HepG2 (cell line): ENCODE measurements around the gene ENTPD2. TPM values are rescaled to one million over a fixed set of nuclear protein-coding genes. Genes with fewer than 3 reads are reported as not detected.

ENCODE experiments used
- AKAP8 ChIP-seq: sonication (generic); formaldehyde crosslinking; IDR thresholded peaks from 2 replicates; pipeline ENCODE4 v1.5.1; 2020; ENCODE audit warnings: mild to moderate bottlenecking, missing genetic modification reagents
- CBX5 ChIP-seq: sonication (generic); formaldehyde crosslinking; IDR thresholded peaks from 2 replicates; pipeline ENCODE4 v1.4.0; 2020; ENCODE audit warnings: missing genetic modification reagents, borderline replicate concordance
- KDM5B ChIP-seq: sonication (generic); formaldehyde crosslinking; IDR thresholded peaks from 2 replicates; pipeline ENCODE4 v1.4.0; 2020; ENCODE audit warnings: missing genetic modification reagents, mild to moderate bottlenecking, borderline replicate concordance
- NFATC3 ChIP-seq: sonication (generic); formaldehyde crosslinking; IDR thresholded peaks from 2 replicates; pipeline ENCODE4 v1.5.1; 2020; ENCODE audit warnings: mild to moderate bottlenecking, missing genetic modification reagents
- SOX6 ChIP-seq, 2 experiments: fragments of 450-650 bp in 1 of 2; sonication (generic) in 1 of 2; formaldehyde crosslinking in 1 of 2; IDR thresholded peaks; 2 replicates each; pipeline versions ENCODE4 v1.4.0 to v1.6.1; 2017 to 2020; ENCODE audit warnings: antibody characterized with exemption in 1 of 2, mild to moderate bottlenecking in 1 of 2, missing genetic modification reagents in 1 of 2
- THAP7 ChIP-seq: sonication (generic); formaldehyde crosslinking; IDR thresholded peaks from 2 replicates; pipeline ENCODE4 v1.8.1; 2023; ENCODE audit warnings: mild to moderate bottlenecking, missing genetic modification reagents
- TRIM22 ChIP-seq: fragments of 450-650 bp; IDR thresholded peaks from 2 replicates; pipeline ENCODE4 v1.6.1; 2017
- ZBTB26 ChIP-seq: IDR thresholded peaks from 2 replicates; pipeline ENCODE4 v1.6.1; 2016; ENCODE audit warnings: missing compliant biosample characterization, missing genetic modification reagents, borderline replicate concordance
- ZNF10 ChIP-seq: sonication (generic); formaldehyde crosslinking; IDR thresholded peaks from 2 replicates; pipeline ENCODE4 v1.4.0; 2020; ENCODE audit warnings: mild to moderate bottlenecking, low read depth, missing genetic modification reagents, borderline replicate concordance
- ZNF451 ChIP-seq: sonication (generic); formaldehyde crosslinking; IDR thresholded peaks from 2 replicates; pipeline ENCODE4 v1.5.0; 2020; ENCODE audit warnings: mild to moderate bottlenecking, missing genetic modification reagents
- ZNF746 ChIP-seq: sonication (generic); formaldehyde crosslinking; IDR thresholded peaks from 2 replicates; pipeline ENCODE4 v1.8.0; 2022; ENCODE audit warnings: mild to moderate bottlenecking, missing genetic modification reagents
- polyA plus RNA-seq, 8 experiments: library from polyadenylated mRNA; depleted of rRNA in 3 of 8; stranded (reverse) in 7 of 8; unstranded in 1 of 8; fragments of >200 nt; fragmentation: Illumina TruSeq in 4 of 8; extraction: Trizol in 4 of 8; gene quantifications; 2 replicates each; pipeline versions ENCODE4 v1.2.1 to v1.2.3, GENCODE V29; 2011 to 2016; ENCODE audit warnings: low read depth in 4 of 8, missing spikeins in 1 of 8, mixed read lengths in 1 of 8; ENCODE audit not compliant: insufficient read depth in 1 of 8
- total RNA-seq, 5 experiments: library from RNA; depleted of rRNA; stranded (reverse); fragments of >200 nt; fragmentation: Illumina TruSeq; extraction: Trizol; gene quantifications; 2 replicates each; pipeline ENCODE4 v1.2.3, GENCODE V29; 2016; ENCODE audit warnings: low read depth in 1 of 5
- TF ChIP-seq, protein P1 (sequence below): IDR thresholded peaks from 2 replicates; pipeline ENCODE4 v1.6.1; 2016; ENCODE audit warnings: low read depth, control low read depth
- TF ChIP-seq, protein P2 (sequence below): sonication (generic); formaldehyde crosslinking; conservative IDR thresholded peaks from 2 replicates; pipeline ENCODE4 v1.4.0; 2020; ENCODE audit warnings: mild to moderate bottlenecking, missing genetic modification reagents, moderate library complexity
- TF ChIP-seq, protein P3 (sequence below): sonication (generic); formaldehyde crosslinking; IDR thresholded peaks from 2 replicates; pipeline ENCODE4 v1.4.0; 2020; ENCODE audit warnings: missing genetic modification reagents

The ENTPD2 gene
- total and polyA plus RNA-seq, 2 of the 13 experiments (the other 11 are each of a cell fraction or from before 2014, with no cell fraction given): 0.95 to 3.2 TPM

DNA sequence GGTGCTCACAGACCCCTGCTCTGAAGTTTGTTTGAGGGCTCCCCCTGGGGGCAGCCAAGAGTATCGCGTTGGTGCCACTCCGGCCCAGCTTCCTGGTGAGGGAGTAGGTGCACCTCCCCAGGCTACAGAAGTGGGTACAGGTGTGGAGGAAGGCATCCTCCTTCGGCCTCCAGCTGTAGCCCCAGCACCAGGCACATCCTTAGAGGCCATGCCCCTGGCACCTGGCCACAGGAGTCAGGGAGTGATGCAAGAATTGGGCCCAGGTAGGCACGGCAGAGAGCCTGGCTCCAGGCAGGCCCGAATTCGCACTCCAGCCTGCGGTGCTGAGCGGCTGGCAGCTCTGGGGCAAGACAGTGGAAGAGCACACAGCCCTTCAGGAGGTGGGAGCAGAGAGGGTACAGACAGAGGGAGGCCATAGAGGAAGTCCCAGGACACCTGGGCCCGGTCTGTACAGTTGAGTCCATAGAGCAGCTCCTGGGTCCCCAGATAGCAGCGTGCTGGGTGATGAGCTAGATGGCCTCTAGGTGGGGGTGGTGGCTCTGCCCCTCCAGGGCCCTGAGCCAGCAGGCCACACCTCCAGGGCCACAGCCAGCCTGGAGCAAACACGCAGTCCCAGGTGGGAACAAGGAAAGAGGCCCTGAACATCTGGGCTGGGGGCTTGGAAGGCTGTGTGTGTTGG is 14.1 kb upstream of the ENTPD2 start (continued):
- TF ChIP-seq TRIM22 (no peak), ZBTB26 (CRISPR knock-in tag) (no peak; the same call in 1 of the 2 replicates), NFATC3 (CRISPR knock-in tag) (0 out of 2 replicates have a peak, but pooled peaks have one; percentile 48), ZNF10 (CRISPR knock-in tag) (no peak), KDM5B (CRISPR knock-in tag) (0 out of 2 replicates have a peak, but pooled peaks have one; percentile 82), CBX5 (CRISPR knock-in tag) (peak; percentile 47; the same call in 1 of the 2 replicates), AKAP8 (CRISPR knock-in tag) (peak; percentile 58), SOX6 (IDR thresholded peaks at IDR 0.05) (no peak), SOX6 (CRISPR knock-in tag; IDR thresholded peaks at IDR 0.05) (peak; percentile 70), ZNF451 (CRISPR knock-in tag) (no peak), THAP7 (CRISPR knock-in tag) (no peak), ZNF746 (CRISPR knock-in tag) (peak; percentile 41; the same call in 1 of the 2 replicates)
- TF ChIP-seq, protein P1, sequence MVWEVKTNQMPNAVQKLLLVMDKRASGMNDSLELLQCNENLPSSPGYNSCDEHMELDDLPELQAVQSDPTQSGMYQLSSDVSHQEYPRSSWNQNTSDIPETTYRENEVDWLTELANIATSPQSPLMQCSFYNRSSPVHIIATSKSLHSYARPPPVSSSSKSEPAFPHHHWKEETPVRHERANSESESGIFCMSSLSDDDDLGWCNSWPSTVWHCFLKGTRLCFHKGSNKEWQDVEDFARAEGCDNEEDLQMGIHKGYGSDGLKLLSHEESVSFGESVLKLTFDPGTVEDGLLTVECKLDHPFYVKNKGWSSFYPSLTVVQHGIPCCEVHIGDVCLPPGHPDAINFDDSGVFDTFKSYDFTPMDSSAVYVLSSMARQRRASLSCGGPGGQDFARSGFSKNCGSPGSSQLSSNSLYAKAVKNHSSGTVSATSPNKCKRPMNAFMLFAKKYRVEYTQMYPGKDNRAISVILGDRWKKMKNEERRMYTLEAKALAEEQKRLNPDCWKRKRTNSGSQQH (CRISPR knock-in tag): no peak
- TF ChIP-seq, protein P2, sequence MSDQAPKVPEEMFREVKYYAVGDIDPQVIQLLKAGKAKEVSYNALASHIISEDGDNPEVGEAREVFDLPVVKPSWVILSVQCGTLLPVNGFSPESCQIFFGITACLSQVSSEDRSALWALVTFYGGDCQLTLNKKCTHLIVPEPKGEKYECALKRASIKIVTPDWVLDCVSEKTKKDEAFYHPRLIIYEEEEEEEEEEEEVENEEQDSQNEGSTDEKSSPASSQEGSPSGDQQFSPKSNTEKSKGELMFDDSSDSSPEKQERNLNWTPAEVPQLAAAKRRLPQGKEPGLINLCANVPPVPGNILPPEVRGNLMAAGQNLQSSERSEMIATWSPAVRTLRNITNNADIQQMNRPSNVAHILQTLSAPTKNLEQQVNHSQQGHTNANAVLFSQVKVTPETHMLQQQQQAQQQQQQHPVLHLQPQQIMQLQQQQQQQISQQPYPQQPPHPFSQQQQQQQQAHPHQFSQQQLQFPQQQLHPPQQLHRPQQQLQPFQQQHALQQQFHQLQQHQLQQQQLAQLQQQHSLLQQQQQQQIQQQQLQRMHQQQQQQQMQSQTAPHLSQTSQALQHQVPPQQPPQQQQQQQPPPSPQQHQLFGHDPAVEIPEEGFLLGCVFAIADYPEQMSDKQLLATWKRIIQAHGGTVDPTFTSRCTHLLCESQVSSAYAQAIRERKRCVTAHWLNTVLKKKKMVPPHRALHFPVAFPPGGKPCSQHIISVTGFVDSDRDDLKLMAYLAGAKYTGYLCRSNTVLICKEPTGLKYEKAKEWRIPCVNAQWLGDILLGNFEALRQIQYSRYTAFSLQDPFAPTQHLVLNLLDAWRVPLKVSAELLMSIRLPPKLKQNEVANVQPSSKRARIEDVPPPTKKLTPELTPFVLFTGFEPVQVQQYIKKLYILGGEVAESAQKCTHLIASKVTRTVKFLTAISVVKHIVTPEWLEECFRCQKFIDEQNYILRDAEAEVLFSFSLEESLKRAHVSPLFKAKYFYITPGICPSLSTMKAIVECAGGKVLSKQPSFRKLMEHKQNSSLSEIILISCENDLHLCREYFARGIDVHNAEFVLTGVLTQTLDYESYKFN: 0 out of 2 replicates have a peak, but pooled peaks have one; percentile 19
- TF ChIP-seq, protein P3, sequence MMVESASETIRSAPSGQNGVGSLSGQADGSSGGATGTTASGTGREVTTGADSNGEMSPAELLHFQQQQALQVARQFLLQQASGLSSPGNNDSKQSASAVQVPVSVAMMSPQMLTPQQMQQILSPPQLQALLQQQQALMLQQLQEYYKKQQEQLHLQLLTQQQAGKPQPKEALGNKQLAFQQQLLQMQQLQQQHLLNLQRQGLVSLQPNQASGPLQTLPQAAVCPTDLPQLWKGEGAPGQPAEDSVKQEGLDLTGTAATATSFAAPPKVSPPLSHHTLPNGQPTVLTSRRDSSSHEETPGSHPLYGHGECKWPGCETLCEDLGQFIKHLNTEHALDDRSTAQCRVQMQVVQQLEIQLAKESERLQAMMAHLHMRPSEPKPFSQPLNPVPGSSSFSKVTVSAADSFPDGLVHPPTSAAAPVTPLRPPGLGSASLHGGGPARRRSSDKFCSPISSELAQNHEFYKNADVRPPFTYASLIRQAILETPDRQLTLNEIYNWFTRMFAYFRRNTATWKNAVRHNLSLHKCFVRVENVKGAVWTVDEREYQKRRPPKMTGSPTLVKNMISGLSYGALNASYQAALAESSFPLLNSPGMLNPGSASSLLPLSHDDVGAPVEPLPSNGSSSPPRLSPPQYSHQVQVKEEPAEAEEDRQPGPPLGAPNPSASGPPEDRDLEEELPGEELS (CRISPR knock-in tag): 0 out of 2 replicates have a peak, but pooled peaks have one; percentile 18
